Thoracic aorta (tissue), 2 donors: Measurements from ENCODE around the gene S100B. TPM values are rescaled to one million over a fixed set of nuclear protein-coding genes. Genes with fewer than 3 reads are reported as not detected.

Source experiments
- ATAC-seq: fragments of 150-250 bp; one replicate; pipeline ENCODE4 v1.8.0; 2017; ENCODE audit warnings: low read depth; ENCODE audit not compliant: insufficient number of reproducible peaks, low FRiP score
- DNase-seq: peaks from one replicate; pipeline ENCODE4 v3.0.0-alpha.2; 2020; ENCODE audit warnings: low spot score
- H3K27ac ChIP-seq, 2 donors: fragments of 200-600 bp; sonication (generic); 1 replicate in 1 of 2; 2 replicates in 1 of 2; pipeline ENCODE4 v1.5.1; 2016; ENCODE audit warnings: mild to moderate bottlenecking in 2 of 2, moderate library complexity in 2 of 2
- H3K27me3 ChIP-seq: fragments of 200-600 bp; sonication (generic); replicated peaks from 2 replicates; pipeline ENCODE4 v1.6.0; 2016; ENCODE audit warnings: mild to moderate bottlenecking; ENCODE audit not compliant: insufficient read depth
- H3K36me3 ChIP-seq: fragments of 200-600 bp; sonication (generic); one replicate; pipeline ENCODE4 v1.5.1; 2016
- H3K4me1 ChIP-seq, 2 donors: fragments of 200-600 bp; sonication (generic); 1 replicate in 1 of 2; 2 replicates in 1 of 2; pipeline versions ENCODE4 v1.5.1 to v1.6.0; 2016; ENCODE audit warnings: low read depth in 2 of 2, mild to moderate bottlenecking in 1 of 2; ENCODE audit not compliant: control insufficient read depth in 1 of 2
- H3K4me3 ChIP-seq: fragments of 200-600 bp; sonication (generic); 2 replicates; pipeline ENCODE4 v1.5.1; 2016; ENCODE audit warnings: mild to moderate bottlenecking
- H3K9me3 ChIP-seq: fragments of 200-600 bp; sonication (generic); 2 replicates; pipeline ENCODE4 v1.5.1; 2016
- total RNA-seq, 2 donors: library from RNA; depleted of rRNA; stranded (reverse); fragments of >200 nt; gene quantifications; one replicate each; pipeline versions ENCODE4 v1.1.0 to v1.2.3, GENCODE V29; 2016
- TF ChIP-seq, protein P1 (sequence below): fragments of 200-600 bp; sonication (generic); IDR thresholded peaks from one replicate; pipeline ENCODE4 v1.5.1; 2019; ENCODE audit warnings: antibody characterized with exemption

Gene S100B
- total RNA-seq, 2 donors from 2014 or later = 4.7 to 8.4 TPM

DNA sequence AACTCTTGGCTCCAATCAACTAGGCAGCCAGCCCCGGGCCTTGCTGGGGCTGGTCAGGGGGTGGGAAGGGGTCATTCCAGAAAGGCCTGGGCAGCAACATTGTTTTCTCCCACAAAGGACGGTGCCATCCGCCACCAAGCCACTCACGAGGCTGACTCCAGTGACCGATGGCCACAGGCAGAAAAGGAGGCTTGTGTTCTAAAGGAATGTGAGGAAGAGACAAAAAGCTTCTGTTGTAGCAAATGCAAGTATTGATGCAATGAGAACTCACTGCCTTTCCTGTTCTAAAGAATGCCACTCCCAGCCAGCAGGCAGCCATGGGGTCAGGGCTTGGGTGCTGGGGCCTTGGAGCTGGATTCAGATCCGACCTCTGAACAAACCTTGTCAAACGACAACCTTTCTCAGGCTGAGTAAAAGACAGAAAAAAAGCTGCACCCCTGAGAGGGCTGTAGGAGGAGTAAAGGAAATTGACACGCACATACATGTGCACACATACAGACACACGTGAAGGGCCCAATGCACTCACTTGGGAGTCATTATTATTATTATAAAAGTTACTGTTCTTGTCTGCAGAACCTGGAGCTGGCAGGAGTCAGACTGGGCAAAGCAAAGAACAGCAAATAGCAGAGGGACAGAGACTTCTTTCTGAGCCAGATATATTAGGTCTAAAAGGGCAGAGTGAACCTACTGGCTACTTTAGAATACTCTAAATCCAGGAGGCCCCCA is 16.7 kb upstream of the S100B start:
- no peaks in the 10 kb centered on the region for H3K36me3 ChIP-seq
- TF ChIP-seq, protein P1, sequence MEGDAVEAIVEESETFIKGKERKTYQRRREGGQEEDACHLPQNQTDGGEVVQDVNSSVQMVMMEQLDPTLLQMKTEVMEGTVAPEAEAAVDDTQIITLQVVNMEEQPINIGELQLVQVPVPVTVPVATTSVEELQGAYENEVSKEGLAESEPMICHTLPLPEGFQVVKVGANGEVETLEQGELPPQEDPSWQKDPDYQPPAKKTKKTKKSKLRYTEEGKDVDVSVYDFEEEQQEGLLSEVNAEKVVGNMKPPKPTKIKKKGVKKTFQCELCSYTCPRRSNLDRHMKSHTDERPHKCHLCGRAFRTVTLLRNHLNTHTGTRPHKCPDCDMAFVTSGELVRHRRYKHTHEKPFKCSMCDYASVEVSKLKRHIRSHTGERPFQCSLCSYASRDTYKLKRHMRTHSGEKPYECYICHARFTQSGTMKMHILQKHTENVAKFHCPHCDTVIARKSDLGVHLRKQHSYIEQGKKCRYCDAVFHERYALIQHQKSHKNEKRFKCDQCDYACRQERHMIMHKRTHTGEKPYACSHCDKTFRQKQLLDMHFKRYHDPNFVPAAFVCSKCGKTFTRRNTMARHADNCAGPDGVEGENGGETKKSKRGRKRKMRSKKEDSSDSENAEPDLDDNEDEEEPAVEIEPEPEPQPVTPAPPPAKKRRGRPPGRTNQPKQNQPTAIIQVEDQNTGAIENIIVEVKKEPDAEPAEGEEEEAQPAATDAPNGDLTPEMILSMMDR = no peak
- DNase-seq (no peak), ATAC-seq (no peak)
- peaks cover 8 to 24% of the 10 kb centered on the region in 2 donors for H3K4me1 ChIP-seq
- H3K27ac ChIP-seq = peak overlapping the region; percentile 55 to 68
- no peaks in the 10 kb centered on the region for H3K27me3 ChIP-seq
- H3K9me3 ChIP-seq = peaks cover 10% of the 10 kb centered on the region
- no peak overlapping the region for H3K4me3 ChIP-seq

GRCh38 chr21:46620846-46621245 is 16.0 kb upstream of the S100B start:
- ATAC-seq (no peak), DNase-seq (no peak)
- H3K27me3 ChIP-seq = no peaks in the 10 kb centered on the region
- H3K4me3 ChIP-seq = no peak overlapping the region
- H3K27ac ChIP-seq = peak overlapping the region; percentile 55 to 68
- peaks cover 8 to 24% of the 10 kb centered on the region in 2 donors for H3K4me1 ChIP-seq
- H3K36me3 ChIP-seq = no peaks in the 10 kb centered on the region
- peaks cover 5% of the 10 kb centered on the region for H3K9me3 ChIP-seq
- TF ChIP-seq, protein P1 = no peak

- ATAC-seq = no peak
Observed at GRCh38 chr21:46619846-46620245, 15.0 kb upstream of the S100B start.

GRCh38 chr21:46618738-46619379 is 14.0 kb upstream of the S100B start:
- TF ChIP-seq, protein P1 = no peak
- Histone ChIP-seq H3K27me3 (no peaks in the 10 kb centered on the region), H3K36me3 (no peaks in the 10 kb centered on the region), H3K4me3 (no peak overlapping the region), H3K9me3 (no peaks in the 10 kb centered on the region), H3K4me1 (peaks cover 8 to 24% of the 10 kb centered on the region in 2 donors), H3K27ac (no peak overlapping the region)
- DNase-seq = no peak
- no peak for ATAC-seq

More at GRCh38 chr21:46619846-46620245, 15.0 kb upstream of the S100B start:
- Histone ChIP-seq H3K27me3 (no peaks in the 10 kb centered on the region), H3K36me3 (no peaks in the 10 kb centered on the region), H3K9me3 (no peaks in the 10 kb centered on the region), H3K4me3 (no peak overlapping the region), H3K4me1 (peaks cover 8 to 24% of the 10 kb centered on the region in 2 donors), H3K27ac (no peak overlapping the region)
- TF ChIP-seq, protein P1 = no peak
- DNase-seq = no peak

- H3K27ac ChIP-seq = no peak overlapping the region
- H3K9me3 ChIP-seq = no peaks in the 10 kb centered on the region
- H3K27me3 ChIP-seq = no peaks in the 10 kb centered on the region
- H3K4me3 ChIP-seq = no peak overlapping the region
- H3K36me3 ChIP-seq = no peaks in the 10 kb centered on the region
- DNase-seq (no peak), ATAC-seq (no peak)
- TF ChIP-seq, protein P1 = no peak
- H3K4me1 ChIP-seq = peaks cover 5 to 13% of the 10 kb centered on the region in 2 donors
Observed at GRCh38 chr21:46617267-46618051, 12.6 kb upstream of the S100B start.
